HepG2 (cell line): Measurements from ENCODE around the gene RBFOX1.

Source experiments
- ARID2 ChIP-seq: sonication (generic); formaldehyde crosslinking; IDR thresholded peaks from 2 replicates; pipeline ENCODE4 v1.8.1; 2022; ENCODE audit warnings: mild to moderate bottlenecking, missing genetic modification reagents, borderline replicate concordance
- NR3C1 ChIP-seq: sonication (generic); formaldehyde crosslinking; IDR thresholded peaks from 2 replicates; pipeline ENCODE4 v1.4.0; 2020; ENCODE audit warnings: missing genetic modification reagents
- PREB ChIP-seq: sonication (generic); formaldehyde crosslinking; IDR thresholded peaks from 2 replicates; pipeline ENCODE4 v1.4.0; 2020; ENCODE audit warnings: missing genetic modification reagents
- SIN3A ChIP-seq: IDR thresholded peaks from 2 replicates; pipeline ENCODE4 v1.6.1; 2011; ENCODE audit warnings: low read depth, mild to moderate bottlenecking, control low read depth, low read length, borderline replicate concordance

GRCh38 chr16:7380911-7381310 lies 48.3 kb downstream of the RBFOX1 start:
- no peak for TF ChIP-seq SIN3A
- no peak for TF ChIP-seq NR3C1 (CRISPR knock-in tag)
- TF ChIP-seq ARID2 = no peak
- no peak for TF ChIP-seq PREB (CRISPR knock-in tag)
